ENCODE measurements around the gene SLC38A9.
"Not testable (repeated sequence)": the region's sequence is repeated elsewhere in the genome, so short reads cannot be mapped to it uniquely, and the experiment has no call there.

Gene SLC38A9

GRCh38 chr5:55708732-55709131 is 3.4 kb downstream of the SLC38A9 start:
- in situ Hi-C loops (cut with HindIII; ENCODE audit: low sequenced_read_pairs) = no loop called here

GRCh38 chr5:55706230-55706629 is 5.9 kb downstream of the SLC38A9 start:
- in situ Hi-C loops (cut with HindIII; ENCODE audit: low sequenced_read_pairs) = no loop called here

GRCh38 chr5:55702598-55703345 is 9.4 kb downstream of the SLC38A9 start:
- in situ Hi-C loops (cut with HindIII; ENCODE audit: low sequenced_read_pairs) = no loop called here

- in situ Hi-C loops (cut with HindIII; ENCODE audit: low sequenced_read_pairs) = no loop called here
Measured at GRCh38 chr5:55701462-55702103, 10.5 kb downstream of the SLC38A9 start.

- in situ Hi-C loops (cut with HindIII; ENCODE audit: low sequenced_read_pairs) = no loop called here
Measured at GRCh38 chr5:55700745-55701144, 11.4 kb downstream of the SLC38A9 start.

GRCh38 chr5:55699041-55699688 is 13.0 kb downstream of the SLC38A9 start:
- in situ Hi-C loops (cut with HindIII; ENCODE audit: low sequenced_read_pairs) = no loop called here

- in situ Hi-C loops (cut with HindIII; ENCODE audit: low sequenced_read_pairs) = not testable (repeated sequence)
Measured at GRCh38 chr5:55696704-55697103, 15.4 kb downstream of the SLC38A9 start.

GRCh38 chr5:55694152-55694830 is 17.8 kb downstream of the SLC38A9 start:
- in situ Hi-C loops (cut with HindIII; ENCODE audit: low sequenced_read_pairs) = no loop called here

- in situ Hi-C loops (cut with HindIII; ENCODE audit: low sequenced_read_pairs) = no loop called here
Measured at GRCh38 chr5:55692509-55692908, 19.6 kb downstream of the SLC38A9 start.

- in situ Hi-C loops (cut with HindIII; ENCODE audit: low sequenced_read_pairs) = no loop called here
Measured at GRCh38 chr5:55692106-55692417, 20.1 kb downstream of the SLC38A9 start.

GRCh38 chr5:55691265-55692105 is 20.6 kb downstream of the SLC38A9 start:
- in situ Hi-C loops (cut with HindIII; ENCODE audit: low sequenced_read_pairs) = no loop called here

- in situ Hi-C loops (cut with HindIII; ENCODE audit: low sequenced_read_pairs) = no loop called here
Measured at GRCh38 chr5:55682071-55682470, 30.1 kb downstream of the SLC38A9 start.

- in situ Hi-C loops (cut with HindIII; ENCODE audit: low sequenced_read_pairs) = no loop called here
Measured at GRCh38 chr5:55681301-55681700, 30.8 kb downstream of the SLC38A9 start.

GRCh38 chr5:55680353-55680752 is 31.8 kb downstream of the SLC38A9 start:
- in situ Hi-C loops (cut with HindIII; ENCODE audit: low sequenced_read_pairs) = no loop called here

GRCh38 chr5:55679556-55679955 is 32.6 kb downstream of the SLC38A9 start:
- in situ Hi-C loops (cut with HindIII; ENCODE audit: low sequenced_read_pairs) = no loop called here

- in situ Hi-C loops (cut with HindIII; ENCODE audit: low sequenced_read_pairs) = no loop called here
Measured at GRCh38 chr5:55675119-55675518, 37.0 kb downstream of the SLC38A9 start.

GRCh38 chr5:55674340-55674739 is 37.8 kb downstream of the SLC38A9 start:
- in situ Hi-C loops (cut with HindIII; ENCODE audit: low sequenced_read_pairs) = no loop called here

- in situ Hi-C loops (cut with HindIII; ENCODE audit: low sequenced_read_pairs) = no loop called here
Measured at GRCh38 chr5:55672477-55672911, 39.6 kb downstream of the SLC38A9 start.

GRCh38 chr5:55671975-55672374 is 40.1 kb downstream of the SLC38A9 start:
- in situ Hi-C loops (cut with HindIII; ENCODE audit: low sequenced_read_pairs) = no loop called here

GRCh38 chr5:55668356-55668755 is 43.8 kb downstream of the SLC38A9 start:
- in situ Hi-C loops (cut with HindIII; ENCODE audit: low sequenced_read_pairs) = no loop called here

- in situ Hi-C loops (cut with HindIII; ENCODE audit: low sequenced_read_pairs) = no loop called here
Measured at GRCh38 chr5:55667938-55668337, 44.2 kb downstream of the SLC38A9 start.

Data from DLD1 (cell line).